ENCODE results near the gene NHERF1.

NHERF1 gene

GRCh38 chr17:74786431-74787055 is 38.1 kb downstream of the NHERF1 start:
- H3K4me3 ChIP-seq (IDR thresholded peaks at IDR 0.05; ENCODE audit: insufficient read depth, low read depth, low read length) = no peak overlapping the region
- H2AFZ ChIP-seq (ENCODE audit: low read depth) = no peak overlapping the region
- no peaks in the 10 kb centered on the region for H3K27me3 ChIP-seq (ENCODE audit: insufficient read depth, low read depth)
- H3K27ac ChIP-seq = no peak overlapping the region
- H3K4me1 ChIP-seq (ENCODE audit: low read depth, poor library complexity, severe bottlenecking) = peaks cover 4% of the 10 kb centered on the region
- H3K36me3 ChIP-seq (ENCODE audit: insufficient read depth) = no peaks in the 10 kb centered on the region
- no peaks in the 10 kb centered on the region for H4K20me1 ChIP-seq (ENCODE audit: insufficient read depth)
- TF ChIP-seq, protein P1, sequence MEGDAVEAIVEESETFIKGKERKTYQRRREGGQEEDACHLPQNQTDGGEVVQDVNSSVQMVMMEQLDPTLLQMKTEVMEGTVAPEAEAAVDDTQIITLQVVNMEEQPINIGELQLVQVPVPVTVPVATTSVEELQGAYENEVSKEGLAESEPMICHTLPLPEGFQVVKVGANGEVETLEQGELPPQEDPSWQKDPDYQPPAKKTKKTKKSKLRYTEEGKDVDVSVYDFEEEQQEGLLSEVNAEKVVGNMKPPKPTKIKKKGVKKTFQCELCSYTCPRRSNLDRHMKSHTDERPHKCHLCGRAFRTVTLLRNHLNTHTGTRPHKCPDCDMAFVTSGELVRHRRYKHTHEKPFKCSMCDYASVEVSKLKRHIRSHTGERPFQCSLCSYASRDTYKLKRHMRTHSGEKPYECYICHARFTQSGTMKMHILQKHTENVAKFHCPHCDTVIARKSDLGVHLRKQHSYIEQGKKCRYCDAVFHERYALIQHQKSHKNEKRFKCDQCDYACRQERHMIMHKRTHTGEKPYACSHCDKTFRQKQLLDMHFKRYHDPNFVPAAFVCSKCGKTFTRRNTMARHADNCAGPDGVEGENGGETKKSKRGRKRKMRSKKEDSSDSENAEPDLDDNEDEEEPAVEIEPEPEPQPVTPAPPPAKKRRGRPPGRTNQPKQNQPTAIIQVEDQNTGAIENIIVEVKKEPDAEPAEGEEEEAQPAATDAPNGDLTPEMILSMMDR (conservative IDR thresholded peaks at IDR 0.05; ENCODE audit: low read depth, low read length) = no peak
- no peak overlapping the region for H3K9ac ChIP-seq
- H3K79me2 ChIP-seq (ENCODE audit: insufficient read depth, low read depth) = no peaks in the 10 kb centered on the region
- H3K4me2 ChIP-seq = no peak overlapping the region

- Histone ChIP-seq H3K4me3 (IDR thresholded peaks at IDR 0.05; ENCODE audit: insufficient read depth, low read depth, low read length) (no peak overlapping the region), H3K27me3 (ENCODE audit: insufficient read depth, low read depth) (no peaks in the 10 kb centered on the region), H3K79me2 (ENCODE audit: insufficient read depth, low read depth) (no peaks in the 10 kb centered on the region), H3K27ac (no peak overlapping the region), H2AFZ (ENCODE audit: low read depth) (no peak overlapping the region), H3K4me1 (ENCODE audit: low read depth, poor library complexity, severe bottlenecking) (peaks cover 5% of the 10 kb centered on the region), H3K9ac (no peak overlapping the region), H3K36me3 (ENCODE audit: insufficient read depth) (no peaks in the 10 kb centered on the region), H4K20me1 (ENCODE audit: insufficient read depth) (no peaks in the 10 kb centered on the region), H3K4me2 (no peak overlapping the region)
- TF ChIP-seq, protein P1 (conservative IDR thresholded peaks at IDR 0.05; ENCODE audit: low read depth, low read length) = no peak
Measured at GRCh38 chr17:74790161-74791058, 42.0 kb downstream of the NHERF1 start.

DNA sequence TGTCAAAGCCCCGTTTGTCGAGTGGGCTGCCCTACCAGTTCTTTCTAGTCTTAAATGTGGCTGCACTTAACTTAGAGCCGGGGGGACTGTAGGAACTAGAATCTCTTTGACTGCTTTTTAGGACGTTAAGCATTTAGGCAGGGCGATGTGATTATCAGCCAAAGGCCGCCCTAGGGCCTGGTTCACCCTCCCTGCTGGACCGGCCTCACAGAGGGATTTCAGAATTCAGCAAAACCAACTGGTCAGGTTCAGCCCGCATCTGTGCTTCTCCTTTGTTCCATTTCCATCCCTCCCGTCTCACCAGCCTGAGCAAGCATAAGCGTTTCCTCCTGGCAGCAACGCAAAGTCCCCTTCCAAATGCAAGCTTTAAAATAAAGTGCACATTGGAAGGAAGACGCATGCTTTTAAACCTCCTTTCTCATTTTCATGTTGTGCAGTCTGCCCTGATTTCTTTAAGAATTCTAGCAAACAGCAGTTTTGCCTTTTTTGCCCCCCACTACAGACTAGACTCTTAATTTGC is 44.2 kb downstream of the NHERF1 start:
- Histone ChIP-seq H3K27me3 (ENCODE audit: insufficient read depth, low read depth) (no peaks in the 10 kb centered on the region), H3K36me3 (ENCODE audit: insufficient read depth) (no peaks in the 10 kb centered on the region), H3K4me1 (ENCODE audit: low read depth, poor library complexity, severe bottlenecking) (peaks cover 5% of the 10 kb centered on the region)

DNA sequence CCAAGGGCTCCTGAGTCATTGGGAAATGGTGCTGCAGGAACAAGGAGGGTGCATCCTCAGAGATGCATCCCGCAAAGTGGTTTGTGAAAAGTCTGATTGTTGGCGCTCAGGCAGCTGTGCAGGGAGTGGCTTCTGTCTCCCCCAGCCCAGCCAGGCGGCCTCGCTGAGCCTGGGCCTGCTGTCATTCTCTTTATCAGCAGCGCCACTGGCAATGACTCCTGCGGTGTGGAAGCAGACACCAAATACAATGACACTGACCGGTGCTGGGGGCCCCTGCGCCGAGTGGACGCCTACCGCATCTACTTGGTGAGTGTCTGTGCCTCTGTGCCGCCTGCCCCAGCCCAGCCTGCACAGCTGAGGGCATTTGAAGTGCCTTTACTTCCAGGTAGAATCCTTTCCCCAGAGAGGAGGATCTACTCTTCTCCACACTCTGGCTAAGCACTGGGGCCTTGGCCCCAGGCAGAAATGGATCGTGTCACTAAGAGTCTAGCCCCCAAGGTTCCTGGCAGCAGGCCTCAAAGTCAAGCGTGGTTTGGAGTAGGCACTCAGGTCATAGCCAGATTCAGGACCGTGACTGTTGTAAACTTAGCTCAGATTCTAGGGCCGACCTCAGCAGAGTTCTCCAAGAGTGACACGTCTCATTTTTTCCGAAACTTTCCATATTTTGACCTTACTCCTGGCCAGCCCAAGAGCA is 47.0 kb downstream of the NHERF1 start:
- Histone ChIP-seq H3K9ac (no peak overlapping the region), H3K36me3 (ENCODE audit: insufficient read depth) (no peaks in the 10 kb centered on the region), H4K20me1 (ENCODE audit: insufficient read depth) (no peaks in the 10 kb centered on the region), H3K27ac (no peak overlapping the region), H2AFZ (ENCODE audit: low read depth) (no peak overlapping the region), H3K4me2 (no peak overlapping the region), H3K79me2 (ENCODE audit: insufficient read depth, low read depth) (no peaks in the 10 kb centered on the region), H3K4me3 (IDR thresholded peaks at IDR 0.05; ENCODE audit: insufficient read depth, low read depth, low read length) (no peak overlapping the region), H3K4me1 (ENCODE audit: low read depth, poor library complexity, severe bottlenecking) (peaks cover 5% of the 10 kb centered on the region), H3K27me3 (ENCODE audit: insufficient read depth, low read depth) (no peaks in the 10 kb centered on the region)
- TF ChIP-seq, protein P1 (conservative IDR thresholded peaks at IDR 0.05; ENCODE audit: low read depth, low read length) = no peak

More for the DNA sequence above, 44.2 kb downstream of the NHERF1 start:
- Histone ChIP-seq H3K4me2 (no peak overlapping the region), H2AFZ (ENCODE audit: low read depth) (no peak overlapping the region), H3K27ac (no peak overlapping the region), H4K20me1 (ENCODE audit: insufficient read depth) (no peaks in the 10 kb centered on the region), H3K9ac (no peak overlapping the region), H3K4me3 (IDR thresholded peaks at IDR 0.05; ENCODE audit: insufficient read depth, low read depth, low read length) (no peak overlapping the region), H3K79me2 (ENCODE audit: insufficient read depth, low read depth) (no peaks in the 10 kb centered on the region)
- TF ChIP-seq, protein P1 (conservative IDR thresholded peaks at IDR 0.05; ENCODE audit: low read depth, low read length) = no peak

All from KMS-11 (cell line).